GM10266 (cell line): ENCODE data around the gene SPTSSA.
A peak's percentile ranks its signal among the peaks of the same experiment; 100 is the strongest.

ENCODE experiments used
- DNase-seq: peaks from one replicate; pipeline ENCODE4 v3.0.0; 2012; ENCODE audit errors: extremely low spot score
- CTCF ChIP-seq: IDR thresholded peaks from 2 replicates; pipeline ENCODE4 v1.5.1; 2012; ENCODE audit warnings: mild to moderate bottlenecking, low read depth; ENCODE audit not compliant: control insufficient read depth, insufficient read depth; ENCODE audit errors: missing control alignments

The SPTSSA gene

GRCh38 chr14:34466691-34467090 lies 4.7 kb upstream of the SPTSSA start:
- DNase-seq = peak; percentile 16
- TF ChIP-seq CTCF = no peak

DNA sequence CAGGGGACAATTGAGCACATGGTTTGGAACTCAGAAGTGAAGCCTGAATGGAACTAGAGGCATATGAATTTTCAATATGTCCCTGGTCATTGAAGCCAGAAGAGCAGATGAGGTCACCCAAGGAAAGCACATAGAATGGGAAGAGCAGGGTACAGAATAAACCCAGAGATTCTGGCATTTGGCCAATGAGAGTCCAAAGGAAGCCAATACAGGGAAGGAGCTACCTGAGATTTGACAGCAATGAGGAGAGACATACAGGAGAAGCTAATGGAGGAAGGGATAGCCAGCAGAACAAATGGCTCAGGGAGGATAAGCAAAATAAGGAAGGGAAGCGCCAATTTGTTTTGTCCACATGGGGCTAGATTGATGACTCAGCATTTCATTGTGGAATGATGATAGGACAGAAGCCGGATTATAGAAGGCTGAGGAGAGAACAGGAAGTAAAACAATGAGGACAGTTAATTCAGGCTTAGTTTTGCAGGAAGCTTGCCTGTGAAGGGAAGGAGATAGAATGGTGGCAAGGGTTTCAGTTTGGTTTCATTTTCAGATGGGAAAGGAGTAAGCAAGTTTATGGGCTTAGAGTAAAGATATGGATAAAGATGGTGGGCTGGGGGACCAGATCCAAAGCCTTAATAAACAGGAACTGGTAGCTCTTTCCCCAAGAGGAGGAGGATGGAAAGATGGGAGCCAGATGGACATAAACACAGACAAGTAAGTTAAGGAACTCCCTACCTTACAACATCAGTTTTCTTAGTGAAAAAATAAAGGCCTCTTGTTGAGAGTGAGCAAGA lies 3.2 kb upstream of the SPTSSA start:
- DNase-seq = no peak
- TF ChIP-seq CTCF = no peak

GRCh38 chr14:34463598-34463961 lies 1.5 kb upstream of the SPTSSA start:
- DNase-seq = no peak
- no peak for TF ChIP-seq CTCF

GRCh38 chr14:34461334-34462131 lies 507 bp downstream of the SPTSSA start:
- no peak for TF ChIP-seq CTCF
- DNase-seq = no peak

DNA sequence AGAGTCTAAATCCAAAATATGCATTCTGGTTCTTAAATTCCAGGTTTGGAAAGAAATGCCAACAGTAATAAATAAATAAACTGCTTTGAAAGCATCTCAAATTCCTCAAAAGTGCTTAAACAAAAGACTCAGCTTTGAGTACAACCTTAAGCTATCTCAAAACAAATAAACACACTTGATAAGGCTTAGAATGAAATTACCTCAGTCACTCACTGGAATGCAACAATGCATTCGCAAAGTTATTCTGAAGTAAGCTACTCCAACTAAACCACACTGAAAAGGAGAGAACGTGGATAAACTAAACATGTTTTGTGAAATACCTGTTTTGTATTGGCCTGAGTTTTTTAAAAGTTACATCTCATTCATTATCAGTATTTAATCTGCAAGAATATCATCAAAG lies 1.2 kb downstream of the SPTSSA start:
- TF ChIP-seq CTCF = no peak
- no peak for DNase-seq

DNA sequence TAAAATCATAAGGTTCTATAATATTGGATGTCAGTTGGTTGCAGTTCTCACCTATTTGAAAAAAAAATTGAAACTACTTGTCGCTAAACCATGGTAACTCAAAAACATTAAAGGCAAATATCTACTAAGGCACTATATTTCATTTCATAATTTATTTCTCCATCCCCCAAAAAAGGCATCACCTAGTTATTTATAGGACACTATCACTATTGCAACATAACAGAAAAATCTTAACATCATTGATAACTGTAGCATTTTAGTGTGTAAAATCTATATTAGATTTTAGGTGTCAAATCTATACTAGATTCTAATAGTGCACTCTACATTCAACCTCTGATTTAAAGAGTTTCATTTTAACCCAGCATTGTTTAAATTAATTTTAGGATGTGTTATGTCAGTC lies 1.7 kb downstream of the SPTSSA start:
- no peak for TF ChIP-seq CTCF

GRCh38 chr14:34457186-34457585 lies 4.9 kb downstream of the SPTSSA start:
- no peak for DNase-seq
- TF ChIP-seq CTCF = no peak

More for the DNA sequence above, 1.7 kb downstream of the SPTSSA start:
- DNase-seq = no peak
